B cell (primary cell): ENCODE results near the gene GDPD2. TPM values are rescaled to one million over a fixed set of nuclear protein-coding genes. Genes with fewer than 3 reads are reported as not detected.

Experiments
- ATAC-seq: fragments of 200-7000 bp; cut with Tn5 transposase; one replicate; pipeline ENCODE4 v1.10.0; 2021; ENCODE audit warnings: low read depth, mild to moderate bottlenecking, moderate number of reproducible peaks, moderate library complexity
- CTCF ChIA-PET: fragments of 350-600 bp; sonication (Branson Sonifier 250); formaldehyde crosslinking; loops from one replicate; lab custom pipeline; 2021; ENCODE audit warnings: antibody characterized with exemption, inconsistent platforms; lab: Charles Lee
- POLR2A ChIA-PET: fragments of 350-600 bp; sonication (Branson Sonifier 250); formaldehyde crosslinking; loops from one replicate; lab custom pipeline; 2021; ENCODE audit warnings: antibody characterized with exemption; lab: Charles Lee
- DNase-seq: peaks from one replicate; pipeline ENCODE4 v3.0.0; 2013
- H2AFZ ChIP-seq: 2 replicates; pipeline ENCODE4 v1.6.1; 2012; ENCODE audit warnings: mild to moderate bottlenecking, low read depth, low read length; ENCODE audit not compliant: insufficient read depth, poor library complexity, severe bottlenecking
- H3K27ac ChIP-seq, 2 donors: 1 replicate in 1 of 2; 2 replicates in 1 of 2; pipeline ENCODE4 v1.5.1; 2012 to 2013; ENCODE audit warnings: low read length in 2 of 2, mild to moderate bottlenecking in 2 of 2, moderate library complexity in 1 of 2
- H3K27me3 ChIP-seq, 4 experiments: fragments of 200-600 bp in 1 of 4; sonication (generic) in 1 of 4; replicated peaks in 1 of 4; 1 replicate in 2 of 4; 2 replicates in 2 of 4; pipeline versions ENCODE4 v1.6.1 to v1.7.0; 2013 to 2016; ENCODE audit warnings: low read length in 3 of 4, mild to moderate bottlenecking in 2 of 4, mixed read lengths in 1 of 4, moderate library complexity in 1 of 4; ENCODE audit not compliant: insufficient read depth in 4 of 4, control insufficient read depth in 3 of 4; ENCODE audit errors: control extremely low read depth in 1 of 4
- H3K36me3 ChIP-seq, 2 experiments: replicated peaks in 1 of 2; 1 replicate in 1 of 2; 2 replicates in 1 of 2; pipeline versions ENCODE4 v1.6.1 to v1.7.1; 2013; ENCODE audit warnings: low read length in 1 of 2; ENCODE audit not compliant: insufficient read depth in 2 of 2, control insufficient read depth in 1 of 2; ENCODE audit errors: control extremely low read depth in 1 of 2, extremely low read depth in 1 of 2
- H3K4me1 ChIP-seq, 2 donors: fragments of 200-600 bp in 1 of 2; sonication (generic) in 1 of 2; 1 replicate in 1 of 2; 2 replicates in 1 of 2; pipeline versions ENCODE4 v1.5.1 to v1.6.1; 2013 to 2017; ENCODE audit warnings: low read length in 2 of 2; ENCODE audit not compliant: control insufficient read depth in 2 of 2, insufficient read depth in 2 of 2
- H3K4me2 ChIP-seq: replicated peaks from 2 replicates; pipeline ENCODE3; 2012; ENCODE audit warnings: mild to moderate bottlenecking, low read depth, low read length; ENCODE audit not compliant: poor library complexity, severe bottlenecking
- H3K4me3 ChIP-seq, 5 experiments: fragments of 200-600 bp in 1 of 5; sonication (generic) in 1 of 5; 1 replicate in 3 of 5; 2 replicates in 2 of 5; pipeline versions ENCODE4 v1.5.1 to v1.7.0; 2011 to 2016; ENCODE audit warnings: low read length in 4 of 5, mild to moderate bottlenecking in 4 of 5, low read depth in 2 of 5, control low read depth in 1 of 5, moderate library complexity in 1 of 5; ENCODE audit not compliant: insufficient read depth in 1 of 5; ENCODE audit errors: control extremely low read depth in 1 of 5, extremely low read depth in 1 of 5
- H3K79me2 ChIP-seq: fragments of 200-600 bp; sonication (generic); one replicate; pipeline ENCODE4 v1.6.0; 2016; ENCODE audit warnings: low read length; ENCODE audit not compliant: control insufficient read depth, insufficient read depth
- H3K9ac ChIP-seq: fragments of 200-600 bp; sonication (generic); 2 replicates; pipeline ENCODE4 v1.6.1; 2017; ENCODE audit warnings: mild to moderate bottlenecking, low read length, moderate library complexity
- H3K9me3 ChIP-seq, 3 donors: one replicate each; pipeline versions ENCODE4 v1.6.1 to v1.7.1; 2013; ENCODE audit warnings: low read length in 2 of 3; ENCODE audit not compliant: control insufficient read depth in 2 of 3, insufficient read depth in 1 of 3; ENCODE audit errors: control extremely low read depth in 1 of 3
- H4K20me1 ChIP-seq: 2 replicates; pipeline ENCODE4 v1.6.0; 2012; ENCODE audit warnings: mild to moderate bottlenecking, low read length; ENCODE audit not compliant: insufficient read depth, control insufficient read depth, poor library complexity, severe bottlenecking
- H3K27ac Mint-ChIP-seq: one replicate; pipeline ENCODE4 v1.8.0; 2021; ENCODE audit warnings: mixed read lengths
- H3K27me3 Mint-ChIP-seq: one replicate; pipeline ENCODE4 v1.8.0; 2021; ENCODE audit warnings: mixed read lengths
- H3K4me1 Mint-ChIP-seq: one replicate; pipeline ENCODE4 v1.8.0; 2021; ENCODE audit warnings: mixed read lengths
- H3K4me3 Mint-ChIP-seq: one replicate; pipeline ENCODE4 v1.8.0; 2021; ENCODE audit warnings: mixed read lengths
- H3K9me3 Mint-ChIP-seq: one replicate; pipeline ENCODE4 v1.8.0; 2022; ENCODE audit warnings: mixed read lengths; ENCODE audit not compliant: insufficient read depth
- EZH2 ChIP-seq: IDR thresholded peaks from 2 replicates; pipeline ENCODE4 v1.6.1; 2012; ENCODE audit warnings: borderline replicate concordance, low read depth, mild to moderate bottlenecking, moderate library complexity, low read length; ENCODE audit not compliant: insufficient read depth, poor library complexity, severe bottlenecking
- WGBS: methylation state at CpG from one replicate; pipeline ENCODE4 v1.1.5; 2013; ENCODE audit warnings: missing lambda C conversion rate; ENCODE audit not compliant: insufficient coverage; 5-methylcytosine and 5-hydroxymethylcytosine counted together
- intact Hi-C: fragments of 100-400 bp; cut with micrococcal nuclease; formaldehyde crosslinking; loops from one replicate; pipeline ENCODE4 v1.10.0; 2022
- polyA plus RNA-seq: library from polyadenylated mRNA; depleted of rRNA; stranded (reverse); fragments of >200 nt; gene quantifications from 2 replicates; pipeline ENCODE4 v1.2.3, GENCODE V29; 2012
- total RNA-seq, 2 donors: library from RNA; stranded (reverse); fragments of 120-200 nt in 1 of 2; gene quantifications; 1 replicate in 1 of 2; 2 replicates in 1 of 2; pipeline versions ENCODE4 v1.2.3 to v1.2.4, GENCODE V29; 2013 to 2022
- TF ChIP-seq, protein P1 (sequence below): fragments of 200-600 bp; IDR thresholded peaks from one replicate; pipeline ENCODE4 v1.8.0; 2022; ENCODE audit warnings: antibody characterized with exemption, mild to moderate bottlenecking

GDPD2 gene
- total and polyA plus RNA-seq, 2 donors (not counting 1 experiment from before 2014, with no cell fraction given) = not detected

GRCh38 chrX:70442224-70442623 lies 19.1 kb downstream of the GDPD2 start:
- no peaks in the 10 kb centered on the region for H3K79me2 ChIP-seq
- no peaks in the 10 kb centered on the region for H3K36me3 ChIP-seq
- TF ChIP-seq, protein P1, sequence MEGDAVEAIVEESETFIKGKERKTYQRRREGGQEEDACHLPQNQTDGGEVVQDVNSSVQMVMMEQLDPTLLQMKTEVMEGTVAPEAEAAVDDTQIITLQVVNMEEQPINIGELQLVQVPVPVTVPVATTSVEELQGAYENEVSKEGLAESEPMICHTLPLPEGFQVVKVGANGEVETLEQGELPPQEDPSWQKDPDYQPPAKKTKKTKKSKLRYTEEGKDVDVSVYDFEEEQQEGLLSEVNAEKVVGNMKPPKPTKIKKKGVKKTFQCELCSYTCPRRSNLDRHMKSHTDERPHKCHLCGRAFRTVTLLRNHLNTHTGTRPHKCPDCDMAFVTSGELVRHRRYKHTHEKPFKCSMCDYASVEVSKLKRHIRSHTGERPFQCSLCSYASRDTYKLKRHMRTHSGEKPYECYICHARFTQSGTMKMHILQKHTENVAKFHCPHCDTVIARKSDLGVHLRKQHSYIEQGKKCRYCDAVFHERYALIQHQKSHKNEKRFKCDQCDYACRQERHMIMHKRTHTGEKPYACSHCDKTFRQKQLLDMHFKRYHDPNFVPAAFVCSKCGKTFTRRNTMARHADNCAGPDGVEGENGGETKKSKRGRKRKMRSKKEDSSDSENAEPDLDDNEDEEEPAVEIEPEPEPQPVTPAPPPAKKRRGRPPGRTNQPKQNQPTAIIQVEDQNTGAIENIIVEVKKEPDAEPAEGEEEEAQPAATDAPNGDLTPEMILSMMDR = no peak
- TF ChIP-seq EZH2 = no peak
- CTCF ChIA-PET = no interaction called here
- no peaks in the 10 kb centered on the region for H4K20me1 ChIP-seq
- H3K9me3 ChIP-seq = no peaks in the 10 kb centered on the region
- Mint-ChIP-seq H3K4me1 (peaks cover 5% of the 10 kb centered on the region), H3K9me3 (no peaks in the 10 kb centered on the region), H3K27ac (no peak overlapping the region), H3K27me3 (peaks cover 39% of the 10 kb centered on the region), H3K4me3 (no peak overlapping the region)
- POLR2A ChIA-PET = no interaction called here
- H3K27me3 ChIP-seq = peaks cover 0 to 17% (median 10%) of the 10 kb centered on the region in 4 experiments
- intact Hi-C loops = loop anchor here (5.0 kb wide), 1 partner anchor 1615 kb away; the partner anchor contains the start of gene EFNB1
- ATAC-seq = no peak
- no peak overlapping the region for H3K9ac ChIP-seq
- WGBS = 80% methylated on average over 1 of the region's 6 CpGs
- DNase-seq = no peak
- no peak overlapping the region for H2AFZ ChIP-seq
- H3K4me2 ChIP-seq = no peak overlapping the region
- H3K4me1 ChIP-seq = peaks cover 4 to 10% of the 10 kb centered on the region in 2 donors
- no peak overlapping the region for H3K4me3 ChIP-seq
- no peak overlapping the region for H3K27ac ChIP-seq

GRCh38 chrX:70444326-70444945 lies 21.3 kb downstream of the GDPD2 start, which contains the start of gene DLG3:
TSS of gene DLG3 (plus strand) at chrX:70444835. CDS start at chrX:70445202, 367 bp downstream.
- peak within 1 kb of the TSS in 3 of 5 experiments; percentile 21 to 33 (median 33) for H3K4me3 ChIP-seq
- Mint-ChIP-seq H3K4me1 (peaks cover 5% of the 10 kb centered on the region), H3K4me3 (peak within 1 kb of the TSS; percentile 78), H3K9me3 (no peaks in the 10 kb centered on the region), H3K27me3 (peaks cover 24% of the 10 kb centered on the region), H3K27ac (no peak within 1 kb of the TSS)
- no peaks in the 10 kb centered on the region for H3K79me2 ChIP-seq
- no peaks in the 10 kb centered on the region for H3K36me3 ChIP-seq
- H3K9ac ChIP-seq = peak within 1 kb of the TSS; percentile 45
- peak; percentile 49 for ATAC-seq
- H3K4me2 ChIP-seq = peak within 1 kb of the TSS; percentile 80
- no peak for TF ChIP-seq EZH2
- TF ChIP-seq, protein P1 = no peak
- peak; percentile 34 for DNase-seq
- peak within 1 kb of the TSS; percentile 69 for H2AFZ ChIP-seq
- CTCF ChIA-PET = interaction anchor here (2.3 to 3.0 kb wide), 2 partner anchors 9 to 11 kb away, joined by 8 to 14 read pairs; no protein-coding TSS in a partner anchor
- POLR2A ChIA-PET = no interaction called here
- H4K20me1 ChIP-seq = no peaks in the 10 kb centered on the region
- peaks cover 0 to 17% (median 10%) of the 10 kb centered on the region in 4 experiments for H3K27me3 ChIP-seq
- intact Hi-C loops = loop anchor here (5.0 kb wide), 1 partner anchor 1617 kb away; the partner anchor contains the start of gene EFNB1
- 6% methylated on average over 17 of the region's 21 CpGs for WGBS
- no peaks in the 10 kb centered on the region for H3K9me3 ChIP-seq
- H3K27ac ChIP-seq = no peak within 1 kb of the TSS
- H3K4me1 ChIP-seq = peaks cover 4 to 10% of the 10 kb centered on the region in 2 donors
